Hepatocyte (in vitro differentiated cells): ENCODE data around the gene FMN1. TPM values are rescaled to one million over a fixed set of nuclear protein-coding genes. Genes with fewer than 3 reads are reported as not detected.

Source experiments
- DNase-seq: peaks from one replicate; pipeline ENCODE4 v3.0.0-alpha.2; 2016; ENCODE audit warnings: low spot score
- H2AFZ ChIP-seq: fragments of 200-600 bp; sonication (generic); 2 replicates; pipeline ENCODE4 v1.6.0; 2016; ENCODE audit warnings: antibody characterized with exemption, mild to moderate bottlenecking
- H3K27ac ChIP-seq: fragments of 200-600 bp; sonication (generic); 2 replicates; pipeline ENCODE4 v1.5.1; 2016; ENCODE audit warnings: mild to moderate bottlenecking
- H3K27me3 ChIP-seq: fragments of 200-600 bp; sonication (generic); 2 replicates; pipeline ENCODE4 v1.6.1; 2016
- H3K36me3 ChIP-seq: fragments of 200-600 bp; sonication (generic); replicated peaks from 2 replicates; pipeline ENCODE4 v1.5.1; 2016; ENCODE audit warnings: low read depth; ENCODE audit not compliant: insufficient read depth
- H3K4me1 ChIP-seq: fragments of 200-600 bp; sonication (generic); 2 replicates; pipeline ENCODE4 v1.5.1; 2016; ENCODE audit warnings: mild to moderate bottlenecking, moderate library complexity; ENCODE audit not compliant: insufficient read depth
- H3K4me2 ChIP-seq: fragments of 200-600 bp; sonication (generic); 2 replicates; pipeline ENCODE4 v1.6.0; 2016
- H3K4me3 ChIP-seq: fragments of 200-600 bp; sonication (generic); 2 replicates; pipeline ENCODE4 v1.5.1; 2016; ENCODE audit warnings: mild to moderate bottlenecking
- H3K79me2 ChIP-seq: fragments of 200-600 bp; sonication (generic); 2 replicates; pipeline ENCODE4 v1.6.0; 2017; ENCODE audit warnings: mild to moderate bottlenecking
- H3K9me2 ChIP-seq: fragments of 200-600 bp; sonication (generic); replicated peaks from 2 replicates; pipeline ENCODE4 v1.6.0; 2017; ENCODE audit warnings: mild to moderate bottlenecking; ENCODE audit not compliant: insufficient read depth
- H3K9me3 ChIP-seq: fragments of 200-600 bp; sonication (generic); 2 replicates; pipeline ENCODE4 v1.5.1; 2016; ENCODE audit warnings: low read depth, mild to moderate bottlenecking
- H4K20me1 ChIP-seq: fragments of 200-600 bp; sonication (generic); 2 replicates; pipeline ENCODE4 v1.6.0; 2016; ENCODE audit warnings: mild to moderate bottlenecking; ENCODE audit not compliant: insufficient read depth, poor library complexity, severe bottlenecking
- CTCF ChIP-seq: fragments of 200-600 bp; sonication (generic); IDR thresholded peaks from 2 replicates; pipeline ENCODE4 v1.5.1; 2016; ENCODE audit warnings: antibody characterized with exemption, mild to moderate bottlenecking; ENCODE audit not compliant: poor library complexity
- EZH2 ChIP-seq: fragments of 200-600 bp; sonication (generic); IDR thresholded peaks from 2 replicates; pipeline ENCODE4 v1.6.1; 2016; ENCODE audit warnings: antibody characterized with exemption, mild to moderate bottlenecking, borderline replicate concordance
- EZH2phosphoT487 ChIP-seq: fragments of 200-600 bp; sonication (generic); IDR thresholded peaks from one replicate; pipeline ENCODE4 v1.6.1; 2018; ENCODE audit warnings: antibody characterized with exemption, mild to moderate bottlenecking, low read depth, moderate library complexity; ENCODE audit not compliant: unreplicated experiment, severe bottlenecking
- WGBS: methylation state at CpG from one replicate; pipeline ENCODE4 v1.1.6; 2016; ENCODE audit warnings: low lambda C conversion rate; ENCODE audit errors: missing lambda C conversion rate; 5-methylcytosine and 5-hydroxymethylcytosine counted together
- polyA plus RNA-seq: library from polyadenylated mRNA; unstranded; fragments of >200 nt; fragmentation: Nextera tagmentation; extraction: Ambion mirVana; gene quantifications from 2 replicates; pipeline ENCODE4 v1.2.1, GENCODE V29; 2016
- total RNA-seq: library from RNA; depleted of rRNA; stranded (reverse); fragments of >200 nt; gene quantifications from 2 replicates; pipeline ENCODE4 v1.2.3, GENCODE V29; 2014

Gene FMN1
- total and polyA plus RNA-seq, 2 experiments from 2014 or later = 0.07 to 0.70 TPM

GRCh38 chr15:33207646-33208045, 13.1 kb upstream of the FMN1 start:
- H3K4me1 ChIP-seq = no peaks in the 10 kb centered on the region
- no peaks in the 10 kb centered on the region for H3K27me3 ChIP-seq
- no peaks in the 10 kb centered on the region for H3K9me2 ChIP-seq
- H3K79me2 ChIP-seq = no peaks in the 10 kb centered on the region
- TF ChIP-seq EZH2phosphoT487 = no peak
- no peak for TF ChIP-seq EZH2
- no peak for TF ChIP-seq CTCF
- H2AFZ ChIP-seq = no peak overlapping the region
- no peaks in the 10 kb centered on the region for H4K20me1 ChIP-seq
- no peaks in the 10 kb centered on the region for H3K9me3 ChIP-seq
- no peak for DNase-seq
- H3K36me3 ChIP-seq = no peaks in the 10 kb centered on the region
- no peak overlapping the region for H3K4me2 ChIP-seq
- H3K4me3 ChIP-seq = no peak overlapping the region
- WGBS = 71% methylated on average over 4 of the region's 4 CpGs
- no peak overlapping the region for H3K27ac ChIP-seq

- DNase-seq = no peak
- Histone ChIP-seq H3K4me3 (no peak overlapping the region), H3K4me1 (peaks cover 1% of the 10 kb centered on the region), H3K36me3 (no peaks in the 10 kb centered on the region), H4K20me1 (no peaks in the 10 kb centered on the region), H3K4me2 (no peak overlapping the region), H3K9me3 (no peaks in the 10 kb centered on the region), H2AFZ (no peak overlapping the region), H3K27me3 (no peaks in the 10 kb centered on the region), H3K79me2 (no peaks in the 10 kb centered on the region), H3K27ac (no peak overlapping the region), H3K9me2 (no peaks in the 10 kb centered on the region)
- TF ChIP-seq EZH2 = no peak
- TF ChIP-seq CTCF = no peak
- no peak for TF ChIP-seq EZH2phosphoT487
- 36% methylated on average over 3 of the region's 3 CpGs for WGBS
These were observed 11.9 kb upstream of the FMN1 start for GRCh38 chr15:33206366-33206765.

- no peak for DNase-seq
- Histone ChIP-seq H3K27me3 (no peaks in the 10 kb centered on the region), H3K4me1 (peaks cover 9% of the 10 kb centered on the region), H2AFZ (no peak overlapping the region), H4K20me1 (no peaks in the 10 kb centered on the region), H3K4me3 (no peak overlapping the region), H3K4me2 (no peak overlapping the region), H3K27ac (no peak overlapping the region), H3K79me2 (no peaks in the 10 kb centered on the region), H3K36me3 (no peaks in the 10 kb centered on the region), H3K9me2 (no peaks in the 10 kb centered on the region), H3K9me3 (no peaks in the 10 kb centered on the region)
- WGBS = 86% methylated on average over 3 of the region's 3 CpGs
- TF ChIP-seq CTCF (no peak), EZH2phosphoT487 (no peak), EZH2 (no peak)
These were observed 10.4 kb upstream of the FMN1 start for GRCh38 chr15:33204926-33205325.

- Histone ChIP-seq H3K9me3 (no peaks in the 10 kb centered on the region), H3K4me3 (no peak overlapping the region), H3K79me2 (no peaks in the 10 kb centered on the region), H3K9me2 (no peaks in the 10 kb centered on the region), H3K36me3 (no peaks in the 10 kb centered on the region), H3K27me3 (no peaks in the 10 kb centered on the region), H3K27ac (no peak overlapping the region), H4K20me1 (no peaks in the 10 kb centered on the region), H2AFZ (no peak overlapping the region), H3K4me1 (peaks cover 9% of the 10 kb centered on the region), H3K4me2 (no peak overlapping the region)
- no peak for DNase-seq
- TF ChIP-seq EZH2 (no peak), CTCF (no peak), EZH2phosphoT487 (no peak)
These were observed 9.6 kb upstream of the FMN1 start for GRCh38 chr15:33204087-33204486.
